Mucosa of stomach (tissue), 1 donor: Measurements from ENCODE around the gene NEK7.

ENCODE experiments used
- H3K27me3 ChIP-seq: one replicate; pipeline ENCODE4 v1.7.0; 2013; ENCODE audit warnings: mild to moderate bottlenecking, low read length; ENCODE audit not compliant: control insufficient read depth, insufficient read depth
- H3K36me3 ChIP-seq: one replicate; pipeline ENCODE4 v1.7.0; 2013; ENCODE audit warnings: low read length; ENCODE audit not compliant: control insufficient read depth, insufficient read depth
- H3K4me1 ChIP-seq: one replicate; pipeline ENCODE4 v1.7.0; 2013; ENCODE audit warnings: mild to moderate bottlenecking, low read length; ENCODE audit not compliant: control insufficient read depth, insufficient read depth
- H3K4me3 ChIP-seq: one replicate; pipeline ENCODE4 v1.7.0; 2013; ENCODE audit warnings: low read length
- H3K9ac ChIP-seq: one replicate; pipeline ENCODE4 v1.7.0; 2013; ENCODE audit warnings: mild to moderate bottlenecking, low read length, moderate library complexity
- H3K9me3 ChIP-seq: one replicate; pipeline ENCODE4 v1.7.0; 2013; ENCODE audit warnings: mild to moderate bottlenecking, low read length, moderate library complexity; ENCODE audit not compliant: control insufficient read depth
- donor health status: Pancreatic carcinoma.

The NEK7 gene

GRCh38 chr1:198352975-198353695, 196.3 kb downstream of the NEK7 start:
- H3K9me3 ChIP-seq = no peaks in the 10 kb centered on the region
- H3K27me3 ChIP-seq = peaks cover 5% of the 10 kb centered on the region
- H3K4me1 ChIP-seq = no peaks in the 10 kb centered on the region
- no peak overlapping the region for H3K9ac ChIP-seq
- H3K36me3 ChIP-seq = no peaks in the 10 kb centered on the region
- no peak overlapping the region for H3K4me3 ChIP-seq

GRCh38 chr1:198357937-198358336, 201.1 kb downstream of the NEK7 start:
- Histone ChIP-seq H3K36me3 (no peaks in the 10 kb centered on the region), H3K4me3 (no peak overlapping the region), H3K9ac (no peak overlapping the region), H3K4me1 (no peaks in the 10 kb centered on the region), H3K9me3 (no peaks in the 10 kb centered on the region), H3K27me3 (peaks cover 5% of the 10 kb centered on the region)

GRCh38 chr1:198359024-198359653, 202.3 kb downstream of the NEK7 start:
- H3K4me1 ChIP-seq = no peaks in the 10 kb centered on the region
- peaks cover 5% of the 10 kb centered on the region for H3K27me3 ChIP-seq
- no peaks in the 10 kb centered on the region for H3K9me3 ChIP-seq
- no peak overlapping the region for H3K4me3 ChIP-seq
- H3K36me3 ChIP-seq = no peaks in the 10 kb centered on the region
- no peak overlapping the region for H3K9ac ChIP-seq

GRCh38 chr1:198360208-198360729, 203.5 kb downstream of the NEK7 start:
- Histone ChIP-seq H3K9me3 (no peaks in the 10 kb centered on the region), H3K36me3 (no peaks in the 10 kb centered on the region), H3K4me3 (no peak overlapping the region), H3K9ac (no peak overlapping the region), H3K27me3 (peaks cover 5% of the 10 kb centered on the region), H3K4me1 (no peaks in the 10 kb centered on the region)

- no peak overlapping the region for H3K4me3 ChIP-seq
These were observed 204.5 kb downstream of the NEK7 start for GRCh38 chr1:198361237-198361767.

GRCh38 chr1:198363625-198364151, 206.9 kb downstream of the NEK7 start:
- no peaks in the 10 kb centered on the region for H3K4me1 ChIP-seq
- no peaks in the 10 kb centered on the region for H3K36me3 ChIP-seq
- no peak overlapping the region for H3K4me3 ChIP-seq
- H3K9me3 ChIP-seq = no peaks in the 10 kb centered on the region
- H3K9ac ChIP-seq = no peak overlapping the region
- H3K27me3 ChIP-seq = no peaks in the 10 kb centered on the region

More at GRCh38 chr1:198361237-198361767, 204.5 kb downstream of the NEK7 start:
- no peaks in the 10 kb centered on the region for H3K36me3 ChIP-seq
- no peaks in the 10 kb centered on the region for H3K27me3 ChIP-seq
- no peak overlapping the region for H3K9ac ChIP-seq
- H3K4me1 ChIP-seq = no peaks in the 10 kb centered on the region
- H3K9me3 ChIP-seq = no peaks in the 10 kb centered on the region

GRCh38 chr1:198364471-198364870, 207.7 kb downstream of the NEK7 start:
- no peak overlapping the region for H3K4me3 ChIP-seq

GRCh38 chr1:198367296-198367695, 210.5 kb downstream of the NEK7 start:
- Histone ChIP-seq H3K4me1 (no peaks in the 10 kb centered on the region), H3K9me3 (no peaks in the 10 kb centered on the region), H3K9ac (no peak overlapping the region), H3K4me3 (no peak overlapping the region), H3K36me3 (no peaks in the 10 kb centered on the region), H3K27me3 (no peaks in the 10 kb centered on the region)

More at GRCh38 chr1:198364471-198364870, 207.7 kb downstream of the NEK7 start:
- H3K36me3 ChIP-seq = no peaks in the 10 kb centered on the region
- no peaks in the 10 kb centered on the region for H3K9me3 ChIP-seq
- no peaks in the 10 kb centered on the region for H3K27me3 ChIP-seq
- no peak overlapping the region for H3K9ac ChIP-seq
- no peaks in the 10 kb centered on the region for H3K4me1 ChIP-seq

- H3K36me3 ChIP-seq = no peaks in the 10 kb centered on the region
These were observed 214.2 kb downstream of the NEK7 start for GRCh38 chr1:198370996-198371395.

More at GRCh38 chr1:198370996-198371395, 214.2 kb downstream of the NEK7 start:
- H3K4me3 ChIP-seq = no peak overlapping the region
- no peaks in the 10 kb centered on the region for H3K9me3 ChIP-seq
- H3K27me3 ChIP-seq = no peaks in the 10 kb centered on the region
- no peaks in the 10 kb centered on the region for H3K4me1 ChIP-seq
- no peak overlapping the region for H3K9ac ChIP-seq
